ENCODE data around the gene PER3. TPM values are rescaled to one million over a fixed set of nuclear protein-coding genes. Genes with fewer than 3 reads are reported as not detected.

The PER3 gene
- polyA plus RNA-seq, 1 experiment, result 13.5 TPM

DNA sequence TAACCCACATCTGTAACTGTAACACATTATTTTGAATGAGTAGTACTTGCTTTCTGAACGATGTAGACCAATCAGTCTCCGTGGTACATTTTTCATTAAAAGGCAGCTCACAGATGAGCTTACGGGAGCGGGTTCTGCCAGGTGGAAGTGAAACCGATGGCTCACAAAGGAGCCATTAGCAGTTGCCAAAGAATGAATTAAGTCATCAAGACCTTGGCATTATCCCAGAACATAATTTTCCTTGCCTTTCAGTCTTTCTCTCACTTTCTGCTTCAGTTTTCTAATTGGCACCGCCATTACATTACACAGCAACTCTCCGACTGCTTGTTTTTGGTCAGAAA, 102.3 kb downstream of the PER3 start:
- ChIA-PET CTCF (no interaction called here), POLR2A (no interaction called here)
- Histone ChIP-seq H3K4me3 (ENCODE audit: low read depth, low read length) (no peak overlapping the region), H3K36me3 (ENCODE audit: control insufficient read depth, insufficient read depth, low read length) (no peaks in the 10 kb centered on the region), H3K27me3 (ENCODE audit: control insufficient read depth, insufficient read depth, low read length) (no peaks in the 10 kb centered on the region; the same call in 1 of the 2 replicates)
- TF ChIP-seq, protein P1, sequence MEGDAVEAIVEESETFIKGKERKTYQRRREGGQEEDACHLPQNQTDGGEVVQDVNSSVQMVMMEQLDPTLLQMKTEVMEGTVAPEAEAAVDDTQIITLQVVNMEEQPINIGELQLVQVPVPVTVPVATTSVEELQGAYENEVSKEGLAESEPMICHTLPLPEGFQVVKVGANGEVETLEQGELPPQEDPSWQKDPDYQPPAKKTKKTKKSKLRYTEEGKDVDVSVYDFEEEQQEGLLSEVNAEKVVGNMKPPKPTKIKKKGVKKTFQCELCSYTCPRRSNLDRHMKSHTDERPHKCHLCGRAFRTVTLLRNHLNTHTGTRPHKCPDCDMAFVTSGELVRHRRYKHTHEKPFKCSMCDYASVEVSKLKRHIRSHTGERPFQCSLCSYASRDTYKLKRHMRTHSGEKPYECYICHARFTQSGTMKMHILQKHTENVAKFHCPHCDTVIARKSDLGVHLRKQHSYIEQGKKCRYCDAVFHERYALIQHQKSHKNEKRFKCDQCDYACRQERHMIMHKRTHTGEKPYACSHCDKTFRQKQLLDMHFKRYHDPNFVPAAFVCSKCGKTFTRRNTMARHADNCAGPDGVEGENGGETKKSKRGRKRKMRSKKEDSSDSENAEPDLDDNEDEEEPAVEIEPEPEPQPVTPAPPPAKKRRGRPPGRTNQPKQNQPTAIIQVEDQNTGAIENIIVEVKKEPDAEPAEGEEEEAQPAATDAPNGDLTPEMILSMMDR (IDR thresholded peaks at IDR 0.05; ENCODE audit: insufficient read depth, low read depth, low read length), result no peak
- DNase-seq (ENCODE audit: low read depth), result no peak

DNA sequence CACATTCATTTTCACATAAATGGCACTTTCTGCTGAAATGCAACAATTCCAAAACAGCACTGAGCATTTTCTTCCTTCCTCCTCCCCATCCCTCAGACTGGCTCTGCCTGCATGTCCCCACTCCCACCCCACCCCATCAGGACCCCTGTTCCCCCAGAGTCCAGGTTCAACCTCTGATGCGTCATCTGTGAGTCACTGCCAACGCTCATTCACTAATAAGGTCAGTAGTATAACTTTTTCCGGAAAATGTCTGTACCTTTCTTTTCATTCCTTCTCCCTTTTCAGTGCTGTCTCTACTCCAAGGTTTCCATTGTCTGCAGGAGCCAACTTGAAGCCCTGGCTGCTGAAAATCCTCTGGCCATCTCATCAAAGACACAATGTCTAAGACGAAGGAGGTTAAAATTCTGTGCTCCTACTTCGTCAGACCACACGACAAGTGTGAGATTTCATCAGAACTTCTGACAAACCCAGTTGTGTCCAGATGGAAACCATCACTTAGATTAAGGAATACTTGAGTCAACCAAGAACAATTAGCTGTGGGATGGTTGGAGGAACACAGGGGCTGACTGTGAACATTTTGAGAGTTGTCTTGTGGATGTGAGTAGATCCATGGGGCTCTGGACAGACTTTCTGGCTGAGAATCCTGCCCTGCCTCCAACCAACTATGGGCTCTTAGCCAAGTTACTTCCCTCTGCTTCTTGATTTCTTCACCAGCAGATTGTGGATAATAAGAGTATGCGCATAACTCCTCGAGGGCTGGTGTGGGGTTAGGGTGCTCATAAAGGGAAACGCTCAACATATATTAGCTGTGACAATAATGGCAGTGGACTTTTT, 104.4 kb downstream of the PER3 start:
- H3K36me3 ChIP-seq (ENCODE audit: control insufficient read depth, insufficient read depth, low read length), result no peaks in the 10 kb centered on the region
- H3K4me3 ChIP-seq (ENCODE audit: low read depth, low read length), result no peak overlapping the region
- POLR2A ChIA-PET, result no interaction called here
- TF ChIP-seq, protein P1 (IDR thresholded peaks at IDR 0.05; ENCODE audit: insufficient read depth, low read depth, low read length), result no peak
- no peak for DNase-seq (ENCODE audit: low read depth)
- CTCF ChIA-PET, result interaction anchor here (1.4 kb wide), 1 partner anchor 15 kb away, joined by 3 read pairs; no protein-coding TSS in a partner anchor
- H3K27me3 ChIP-seq (ENCODE audit: control insufficient read depth, insufficient read depth, low read length), result no peaks in the 10 kb centered on the region; the same call in 1 of the 2 replicates

DNA sequence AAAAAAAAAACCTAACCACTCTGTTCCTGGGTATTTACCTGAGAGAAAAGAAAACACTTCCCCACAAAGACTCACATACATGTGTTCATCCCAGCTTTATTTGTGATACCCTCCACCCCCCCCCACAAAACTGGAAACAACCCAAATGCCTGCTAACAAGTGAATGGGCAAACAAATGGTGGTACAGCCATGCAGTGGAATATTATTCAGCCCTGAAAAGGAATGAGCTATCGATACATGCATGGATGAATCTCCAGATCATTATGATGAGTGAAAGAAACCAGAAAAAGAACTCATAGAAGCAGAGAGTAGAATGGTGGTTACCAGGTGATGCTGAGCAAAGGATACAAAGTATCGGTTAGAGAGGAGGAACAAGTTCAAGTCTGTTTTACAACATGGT, 106.8 kb downstream of the PER3 start:
- H3K36me3 ChIP-seq (ENCODE audit: control insufficient read depth, insufficient read depth, low read length), result no peaks in the 10 kb centered on the region
- no peaks in the 10 kb centered on the region; the same call in 1 of the 2 replicates for H3K27me3 ChIP-seq (ENCODE audit: control insufficient read depth, insufficient read depth, low read length)
- no peak overlapping the region for H3K4me3 ChIP-seq (ENCODE audit: low read depth, low read length)
- DNase-seq (ENCODE audit: low read depth), result no peak
- CTCF ChIA-PET, result no interaction called here
- TF ChIP-seq, protein P1 (IDR thresholded peaks at IDR 0.05; ENCODE audit: insufficient read depth, low read depth, low read length), result no peak
- POLR2A ChIA-PET, result no interaction called here

DNA sequence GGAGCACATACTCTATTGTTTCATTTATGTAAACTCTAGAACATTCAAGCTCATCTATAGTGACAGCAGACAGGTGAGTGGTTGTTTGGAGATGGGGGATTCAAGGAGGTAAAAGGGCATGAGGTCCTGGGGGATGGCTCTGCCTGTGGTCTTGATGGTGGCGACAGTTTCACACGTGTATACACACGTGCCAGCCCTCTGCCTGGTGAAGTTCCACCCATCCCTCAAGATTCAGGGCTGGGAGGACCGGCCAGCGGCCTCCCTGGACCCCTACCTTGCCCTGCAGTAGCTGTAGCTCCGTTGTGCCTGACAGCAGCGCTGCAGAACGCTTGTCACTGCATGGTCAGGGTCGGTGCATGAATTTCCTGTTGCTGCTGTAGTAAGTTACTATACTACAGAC, 107.7 kb downstream of the PER3 start:
- Histone ChIP-seq H3K27me3 (ENCODE audit: control insufficient read depth, insufficient read depth, low read length) (no peaks in the 10 kb centered on the region; the same call in 1 of the 2 replicates), H3K36me3 (ENCODE audit: control insufficient read depth, insufficient read depth, low read length) (no peaks in the 10 kb centered on the region), H3K4me3 (ENCODE audit: low read depth, low read length) (no peak overlapping the region)
- ChIA-PET CTCF (no interaction called here), POLR2A (no interaction called here)
- TF ChIP-seq, protein P1 (IDR thresholded peaks at IDR 0.05; ENCODE audit: insufficient read depth, low read depth, low read length), result no peak
- DNase-seq (ENCODE audit: low read depth), result no peak

DNA sequence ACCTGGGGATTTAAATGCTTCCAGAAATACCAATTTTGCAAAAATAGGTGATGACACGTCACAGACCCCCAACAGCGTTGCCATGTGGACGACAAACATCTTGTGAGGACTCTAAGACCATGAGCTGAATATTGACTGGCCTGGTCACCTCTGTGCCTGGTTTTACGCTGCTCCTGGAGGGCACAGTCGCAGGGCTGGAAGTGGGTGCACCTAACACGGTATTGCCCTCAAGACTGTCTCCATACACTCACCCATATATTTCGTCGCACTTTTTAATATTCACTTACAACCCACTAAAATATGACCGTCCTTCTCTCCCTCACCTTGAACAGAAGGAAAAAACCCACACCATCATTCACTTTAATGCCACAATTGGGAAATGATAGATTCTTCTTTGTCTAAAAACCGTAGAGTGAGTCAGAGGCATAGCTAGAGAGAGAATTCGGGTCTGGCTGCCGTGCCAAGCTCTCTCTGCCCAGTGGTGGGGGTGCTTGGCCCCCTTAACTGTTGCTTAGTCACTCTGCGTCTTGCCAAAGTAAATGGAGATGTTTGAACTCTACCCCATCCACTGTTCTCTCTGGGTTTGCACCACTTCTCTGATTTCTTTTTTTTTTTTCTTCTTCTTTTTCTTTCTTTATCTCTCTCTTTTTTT, 109.6 kb downstream of the PER3 start:
- Histone ChIP-seq H3K36me3 (ENCODE audit: control insufficient read depth, insufficient read depth, low read length) (no peaks in the 10 kb centered on the region), H3K4me3 (ENCODE audit: low read depth, low read length) (no peak overlapping the region), H3K27me3 (ENCODE audit: control insufficient read depth, insufficient read depth, low read length) (no peaks in the 10 kb centered on the region)
- DNase-seq (ENCODE audit: low read depth), result no peak
- TF ChIP-seq, protein P1 (IDR thresholded peaks at IDR 0.05; ENCODE audit: insufficient read depth, low read depth, low read length), result no peak
- ChIA-PET POLR2A (no interaction called here), CTCF (interaction anchor here (0.6 to 1.3 kb wide), 2 partner anchors 7 to 18 kb away, joined by 3 to 4 read pairs; no protein-coding TSS in a partner anchor)

Measured in BJ (cell line).